Loucy (cell line): Measurements from ENCODE around the gene CUBN.

Experiments used
- CTCF ChIP-seq: fragments of 200-600 bp; sonication (generic); conservative IDR thresholded peaks from 2 replicates; pipeline ENCODE4 v1.5.1; 2014; ENCODE audit warnings: mild to moderate bottlenecking, antibody characterized with exemption, low read length
- EZH2phosphoT487 ChIP-seq: fragments of 200-600 bp; IDR thresholded peaks from 2 replicates; pipeline ENCODE4 v1.6.1; 2018; ENCODE audit warnings: antibody characterized with exemption, mild to moderate bottlenecking, moderate library complexity, borderline replicate concordance

GRCh38 chr10:16854623-16855022 lies 275.0 kb downstream of the CUBN start:
- TF ChIP-seq CTCF: no peak
- no peak for TF ChIP-seq EZH2phosphoT487
